MM.1S (cell line): ENCODE measurements around the gene LRRC8B.
A peak's percentile ranks its signal among the peaks of the same experiment; 100 is the strongest.

Source experiments
- DNase-seq: peaks from one replicate; pipeline ENCODE4 v3.0.0-alpha.2; 2015
- H2AFZ ChIP-seq: fragments of 300-600 bp; sonication (generic); 2 replicates; pipeline ENCODE4 v1.6.0; 2016; ENCODE audit warnings: antibody characterized with exemption, low read length
- H3F3A ChIP-seq: fragments of 300-600 bp; sonication (generic); 2 replicates; pipeline ENCODE4 v1.6.1; 2016; ENCODE audit warnings: mild to moderate bottlenecking, antibody characterized with exemption, low read length, moderate library complexity, mixed read lengths; ENCODE audit not compliant: insufficient read depth
- H3K27ac ChIP-seq: fragments of 300-600 bp; sonication (generic); 2 replicates; pipeline ENCODE4 v1.5.1; 2016; ENCODE audit warnings: mild to moderate bottlenecking, low read length
- H3K27me3 ChIP-seq: fragments of 300-600 bp; sonication (generic); replicated peaks from 2 replicates; pipeline ENCODE4 v1.6.0; 2016; ENCODE audit warnings: low read length; ENCODE audit not compliant: insufficient read depth
- H3K36me3 ChIP-seq: fragments of 300-600 bp; sonication (generic); replicated peaks from 2 replicates; pipeline ENCODE4 v1.6.1; 2016; ENCODE audit warnings: mild to moderate bottlenecking, low read length, mixed read lengths; ENCODE audit not compliant: insufficient read depth
- H3K4me1 ChIP-seq: fragments of 300-600 bp; sonication (generic); 2 replicates; pipeline ENCODE4 v1.6.1; 2016; ENCODE audit warnings: low read length, mixed read lengths
- H3K4me2 ChIP-seq: fragments of 300-600 bp; sonication (generic); 2 replicates; pipeline ENCODE4 v1.6.0; 2016; ENCODE audit warnings: low read depth, low read length
- H3K4me3 ChIP-seq: fragments of 300-600 bp; sonication (generic); 2 replicates; pipeline ENCODE4 v1.5.1; 2016; ENCODE audit warnings: low read length, mixed read lengths
- H3K79me2 ChIP-seq: fragments of 300-600 bp; sonication (generic); 2 replicates; pipeline ENCODE4 v1.6.1; 2016; ENCODE audit warnings: mixed run types, low read length, mixed read lengths
- H3K9ac ChIP-seq: fragments of 300-600 bp; sonication (generic); 2 replicates; pipeline ENCODE4 v1.6.1; 2016; ENCODE audit warnings: low read length, mixed read lengths
- H3K9me2 ChIP-seq: fragments of 300-600 bp; sonication (generic); replicated peaks from 2 replicates; pipeline ENCODE4 v1.6.1; 2016; ENCODE audit warnings: mild to moderate bottlenecking, low read length, mixed read lengths; ENCODE audit not compliant: insufficient read depth
- H3K9me3 ChIP-seq: fragments of 300-600 bp; sonication (generic); replicated peaks from 2 replicates; pipeline ENCODE4 v1.6.1; 2016; ENCODE audit warnings: mild to moderate bottlenecking, low read length, mixed read lengths; ENCODE audit not compliant: insufficient read depth
- H4K20me1 ChIP-seq: fragments of 300-600 bp; sonication (generic); 2 replicates; pipeline ENCODE4 v1.6.1; 2016; ENCODE audit warnings: mild to moderate bottlenecking, low read length, moderate library complexity, mixed read lengths; ENCODE audit not compliant: insufficient read depth
- EZH2 ChIP-seq: fragments of 300-600 bp; sonication (generic); optimal IDR thresholded peaks from 2 replicates; pipeline ENCODE3; 2017; ENCODE audit warnings: low read depth, mild to moderate bottlenecking, antibody characterized with exemption, low read length, mixed read lengths
- EZH2phosphoT487 ChIP-seq: fragments of 300-600 bp; sonication (generic); IDR thresholded peaks from 2 replicates; pipeline ENCODE4 v1.6.1; 2018; ENCODE audit warnings: antibody characterized with exemption, low read length
- TF ChIP-seq, protein P1 (sequence below): fragments of 300-600 bp; sonication (generic); IDR thresholded peaks from 2 replicates; pipeline ENCODE4 v1.5.1; 2016; ENCODE audit warnings: antibody characterized with exemption, low read length, mixed read lengths

Gene LRRC8B

DNA sequence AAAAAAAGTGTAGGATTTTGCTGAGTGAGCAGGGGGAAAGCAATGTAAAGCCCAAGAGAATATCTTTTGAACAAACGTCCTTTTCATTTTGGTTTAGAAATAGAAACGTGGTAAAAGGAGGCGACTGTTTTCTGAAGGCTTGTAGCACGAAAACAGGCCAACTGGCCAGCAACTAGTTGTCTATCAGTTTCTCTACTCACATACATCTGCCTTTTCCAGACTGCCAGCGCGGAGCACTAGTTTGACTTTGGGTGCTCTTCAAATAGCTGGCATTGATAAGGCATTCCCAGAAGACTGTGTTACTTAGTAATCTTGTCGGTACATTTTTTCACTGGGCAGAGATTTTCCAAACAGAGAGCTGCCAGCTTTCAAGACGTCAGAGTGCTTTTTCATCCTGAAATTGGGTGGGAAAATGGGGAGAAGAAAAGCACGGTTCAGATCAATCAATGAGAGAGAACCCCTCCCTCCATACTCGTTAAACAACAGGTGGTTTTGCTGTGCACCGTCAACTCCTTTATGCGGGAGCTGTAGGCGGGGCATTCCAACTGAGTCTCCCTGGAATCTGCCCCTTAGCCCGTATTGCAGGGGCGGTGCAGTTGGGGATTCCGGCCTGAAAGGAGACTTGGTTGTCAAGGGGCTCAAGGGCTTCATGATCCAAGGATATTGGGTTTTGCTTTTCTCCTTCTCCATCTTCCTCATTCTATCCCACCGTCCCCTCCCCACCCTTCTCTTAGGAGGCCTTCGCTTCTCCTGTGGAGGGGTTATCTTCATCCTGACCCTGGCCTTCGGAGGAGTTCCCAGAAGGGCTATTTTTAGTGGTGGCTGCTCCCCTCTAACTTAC, 107.4 kb downstream of the LRRC8B start:
- no peaks in the 10 kb centered on the region for H3K36me3 ChIP-seq
- H3K4me3 ChIP-seq = peak overlapping the region; percentile 76
- no peak for DNase-seq
- H3K9ac ChIP-seq = peak overlapping the region; percentile 73
- TF ChIP-seq EZH2phosphoT487 = no peak
- no peak for TF ChIP-seq EZH2
- TF ChIP-seq, protein P1, sequence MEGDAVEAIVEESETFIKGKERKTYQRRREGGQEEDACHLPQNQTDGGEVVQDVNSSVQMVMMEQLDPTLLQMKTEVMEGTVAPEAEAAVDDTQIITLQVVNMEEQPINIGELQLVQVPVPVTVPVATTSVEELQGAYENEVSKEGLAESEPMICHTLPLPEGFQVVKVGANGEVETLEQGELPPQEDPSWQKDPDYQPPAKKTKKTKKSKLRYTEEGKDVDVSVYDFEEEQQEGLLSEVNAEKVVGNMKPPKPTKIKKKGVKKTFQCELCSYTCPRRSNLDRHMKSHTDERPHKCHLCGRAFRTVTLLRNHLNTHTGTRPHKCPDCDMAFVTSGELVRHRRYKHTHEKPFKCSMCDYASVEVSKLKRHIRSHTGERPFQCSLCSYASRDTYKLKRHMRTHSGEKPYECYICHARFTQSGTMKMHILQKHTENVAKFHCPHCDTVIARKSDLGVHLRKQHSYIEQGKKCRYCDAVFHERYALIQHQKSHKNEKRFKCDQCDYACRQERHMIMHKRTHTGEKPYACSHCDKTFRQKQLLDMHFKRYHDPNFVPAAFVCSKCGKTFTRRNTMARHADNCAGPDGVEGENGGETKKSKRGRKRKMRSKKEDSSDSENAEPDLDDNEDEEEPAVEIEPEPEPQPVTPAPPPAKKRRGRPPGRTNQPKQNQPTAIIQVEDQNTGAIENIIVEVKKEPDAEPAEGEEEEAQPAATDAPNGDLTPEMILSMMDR = no peak
- H3K9me2 ChIP-seq = no peaks in the 10 kb centered on the region
- H3F3A ChIP-seq = peaks cover 22% of the 10 kb centered on the region
- H3K4me1 ChIP-seq = peaks cover 38% of the 10 kb centered on the region
- H3K27me3 ChIP-seq = no peaks in the 10 kb centered on the region
- H3K9me3 ChIP-seq = no peaks in the 10 kb centered on the region
- H2AFZ ChIP-seq = peak overlapping the region; percentile 87
- H4K20me1 ChIP-seq = no peaks in the 10 kb centered on the region
- H3K4me2 ChIP-seq = peak overlapping the region; percentile 79
- H3K79me2 ChIP-seq = peaks cover 39% of the 10 kb centered on the region
- peak overlapping the region; percentile 51; the same call in 1 of the 2 replicates for H3K27ac ChIP-seq

DNA sequence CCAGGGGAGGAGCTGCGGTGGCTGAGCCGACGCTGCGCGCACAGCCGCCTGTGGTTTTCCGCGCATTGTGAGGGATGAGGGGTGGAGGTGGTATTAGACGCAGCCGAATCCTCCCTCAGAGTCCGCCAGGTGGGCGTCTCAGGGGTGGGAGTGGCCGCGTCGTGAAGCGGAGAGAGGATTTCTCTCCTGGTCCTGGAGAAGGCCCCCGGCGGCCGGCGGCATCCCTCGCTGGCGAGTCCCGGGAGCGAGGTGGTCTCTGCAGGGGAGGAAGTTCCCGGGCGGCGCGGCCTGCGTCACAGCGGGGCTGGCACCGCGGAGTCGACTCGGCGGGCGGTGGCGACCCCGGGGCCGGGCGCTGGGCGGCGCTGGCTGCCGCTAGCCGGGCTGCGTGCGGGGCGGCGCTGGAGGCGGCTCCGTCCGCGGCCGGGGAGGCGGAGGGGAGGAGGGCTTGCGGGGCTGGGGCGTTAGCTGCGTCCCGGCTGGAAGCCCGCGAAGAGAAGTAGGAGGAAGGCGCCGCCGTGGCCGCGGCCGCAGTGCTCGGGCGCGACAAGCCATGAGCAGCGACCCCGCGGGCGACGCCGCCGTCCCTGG, 108.1 kb downstream of the LRRC8B start, which contains the start of gene LRRC8C:
Gene LRRC8C, plus strand, starts transcription at position 464 of the 591 bp plus-strand sequence. CDS start 53,354 bp downstream, outside the sequence.
- DNase-seq = peak; percentile 77
- Histone ChIP-seq H3K79me2 (peaks cover 47% of the 10 kb centered on the region), H3K4me2 (peak within 1 kb of the TSS; percentile 79), H3K9me3 (no peaks in the 10 kb centered on the region), H3F3A (peaks cover 22% of the 10 kb centered on the region), H3K36me3 (no peaks in the 10 kb centered on the region), H3K4me3 (peak within 1 kb of the TSS; percentile 93), H3K9me2 (no peaks in the 10 kb centered on the region), H3K27ac (peak within 1 kb of the TSS; percentile 74), H3K4me1 (peaks cover 34% of the 10 kb centered on the region), H3K9ac (peak within 1 kb of the TSS; percentile 96), H3K27me3 (no peaks in the 10 kb centered on the region), H4K20me1 (no peaks in the 10 kb centered on the region), H2AFZ (peak within 1 kb of the TSS; percentile 87)
- TF ChIP-seq EZH2 (no peak), EZH2phosphoT487 (no peak)

DNA sequence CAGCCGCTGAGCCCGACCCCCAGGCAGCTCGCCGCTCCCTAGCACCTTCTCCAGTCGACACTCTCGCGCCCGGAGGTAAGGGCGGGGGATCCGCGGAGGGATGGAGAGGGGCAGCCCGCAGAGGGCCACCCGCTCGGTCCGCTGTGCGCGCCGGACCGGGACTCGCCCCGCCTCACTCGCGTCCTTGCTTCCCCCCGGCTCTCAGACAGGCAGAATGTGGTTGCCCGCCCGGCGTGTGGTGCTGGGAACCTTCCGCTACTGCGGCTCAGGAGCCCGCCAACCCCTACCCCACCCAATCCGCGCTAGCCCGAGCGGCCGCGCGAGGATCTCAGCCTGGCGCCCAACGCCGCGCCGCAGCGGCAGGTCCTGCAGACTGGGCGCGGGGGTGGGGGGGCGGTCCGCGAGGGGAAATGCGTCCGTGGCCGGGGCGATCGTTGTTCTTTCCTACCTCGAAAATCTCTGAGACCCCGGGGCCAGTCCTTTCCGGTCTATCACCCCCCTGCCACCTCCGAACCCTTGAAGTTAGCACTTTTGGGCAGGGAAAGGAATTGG, 108.7 kb downstream of the LRRC8B start:
- Histone ChIP-seq H3F3A (peaks cover 22% of the 10 kb centered on the region), H3K27ac (peak overlapping the region; percentile 74), H3K4me2 (peak overlapping the region; percentile 64), H3K9me3 (no peaks in the 10 kb centered on the region), H4K20me1 (no peaks in the 10 kb centered on the region), H3K36me3 (no peaks in the 10 kb centered on the region), H3K9ac (peak overlapping the region; percentile 96), H3K9me2 (no peaks in the 10 kb centered on the region), H3K4me3 (peak overlapping the region; percentile 93), H3K4me1 (peaks cover 34% of the 10 kb centered on the region), H2AFZ (peak overlapping the region; percentile 80), H3K79me2 (peaks cover 52% of the 10 kb centered on the region), H3K27me3 (no peaks in the 10 kb centered on the region)
- peak; percentile 69 for DNase-seq
- TF ChIP-seq EZH2phosphoT487 (no peak), EZH2 (no peak)
- TF ChIP-seq, protein P1 = no peak
